Ishikawa (cell line): ENCODE results near the gene FAM221A.

Source experiments
- CEBPB ChIP-seq: IDR thresholded peaks from 2 replicates; pipeline ENCODE4 v1.6.1; 2012
- CREB1 ChIP-seq: IDR thresholded peaks from 2 replicates; pipeline ENCODE4 v1.6.1; 2012; ENCODE audit warnings: low read depth
- EP300 ChIP-seq: IDR thresholded peaks from 2 replicates; pipeline ENCODE4 v1.6.1; 2012; ENCODE audit warnings: borderline replicate concordance
- FOXM1 ChIP-seq: IDR thresholded peaks from 2 replicates; pipeline ENCODE4 v1.6.1; 2012; ENCODE audit warnings: low read depth, borderline replicate concordance
- MAX ChIP-seq: IDR thresholded peaks from 2 replicates; pipeline ENCODE4 v1.6.1; 2012
- NFIC ChIP-seq: IDR thresholded peaks from 2 replicates; pipeline ENCODE4 v1.6.1; 2012
- RAD21 ChIP-seq: IDR thresholded peaks from 2 replicates; pipeline ENCODE4 v1.6.1; 2012; ENCODE audit warnings: low read depth
- REST ChIP-seq: IDR thresholded peaks from 2 replicates; pipeline ENCODE4 v1.6.1; 2012; ENCODE audit warnings: low read depth, mild to moderate bottlenecking
- TAF1 ChIP-seq: IDR thresholded peaks from 2 replicates; pipeline ENCODE4 v1.6.1; 2012; ENCODE audit warnings: low read depth, mild to moderate bottlenecking
- TEAD4 ChIP-seq: IDR thresholded peaks from 2 replicates; pipeline ENCODE4 v1.6.1; 2012
- USF1 ChIP-seq: IDR thresholded peaks from 2 replicates; pipeline ENCODE4 v1.6.1; 2012
- YY1 ChIP-seq: IDR thresholded peaks from 2 replicates; pipeline ENCODE4 v1.6.1; 2012; ENCODE audit warnings: low read depth
- ZBTB7A ChIP-seq: IDR thresholded peaks from 2 replicates; pipeline ENCODE4 v1.6.1; 2012; ENCODE audit warnings: low read depth

Gene FAM221A

GRCh38 chr7:23662124-23662983, 17.6 kb upstream of the FAM221A start:
- TF ChIP-seq FOXM1 (no peak), EP300 (peak; percentile 29; the same call in 1 of the 2 replicates), NFIC (peak; percentile 51), TEAD4 (peak; percentile 90)

- TF ChIP-seq EP300: peak; percentile 15; the same call in 1 of the 2 replicates
- TF ChIP-seq CREB1: no peak
Observed at GRCh38 chr7:23662984-23663313, 17.1 kb upstream of the FAM221A start.

GRCh38 chr7:23664122-23664521, 15.9 kb upstream of the FAM221A start:
- TF ChIP-seq YY1 (no peak), USF1 (no peak), REST (no peak), TEAD4 (no peak), ZBTB7A (no peak), CEBPB (no peak), CREB1 (no peak), FOXM1 (no peak), EP300 (no peak), RAD21 (no peak), NFIC (no peak), TAF1 (no peak)

- TF ChIP-seq ZBTB7A (no peak), MAX (no peak), RAD21 (no peak), CREB1 (no peak), TAF1 (no peak), USF1 (no peak), REST (no peak)
Observed at GRCh38 chr7:23672033-23672432, 8.0 kb upstream of the FAM221A start.

- TF ChIP-seq CEBPB (no peak), MAX (0 out of 2 replicates have a peak, but pooled peaks have one; percentile 33), EP300 (no peak), REST (no peak), TEAD4 (peak; percentile 24; the same call in 1 of the 2 replicates)
Observed at GRCh38 chr7:23680414-23681405, 711 bp downstream of the FAM221A start.
